ENCODE results near the gene CAPN6.

GRCh38 chrX:111257733-111258132 is 12.6 kb downstream of the CAPN6 start:
- TF ChIP-seq CTCF (IDR thresholded peaks at IDR 0.05; ENCODE audit: insufficient read depth, low read length, poor library complexity, severe bottlenecking) (no peak), EZH2phosphoT487 (conservative IDR thresholded peaks at IDR 0.05; ENCODE audit: low read length) (no peak)

Data from SU-DHL-6 (cell line).